Spinal cord (tissue), 10 donors: ENCODE measurements around the gene PARN. TPM values are rescaled to one million over a fixed set of nuclear protein-coding genes. Genes with fewer than 3 reads are reported as not detected.
A peak's percentile ranks its signal among the peaks of the same experiment; 100 is the strongest.
"Not testable (repeated sequence)": the region's sequence is repeated elsewhere in the genome, so short reads cannot be mapped to it uniquely, and the experiment has no call there.

ENCODE experiments used
- DNase-seq, 6 donors: peaks; one replicate each; pipeline versions ENCODE4 v3.0.0 to v3.0.0-alpha.2; 2013 to 2015; ENCODE audit warnings: low spot score in 6 of 6, low read depth in 4 of 6
- H3K27ac ChIP-seq: one replicate; pipeline ENCODE4 v1.5.1; 2013; ENCODE audit warnings: low read depth, low read length, control low read depth
- H3K27me3 ChIP-seq: one replicate; pipeline ENCODE4 v1.6.1; 2013; ENCODE audit warnings: low read length; ENCODE audit not compliant: control insufficient read depth, insufficient read depth
- H3K36me3 ChIP-seq: one replicate; pipeline ENCODE4 v1.6.1; 2013; ENCODE audit warnings: low read length; ENCODE audit not compliant: control insufficient read depth, insufficient read depth
- H3K4me1 ChIP-seq: one replicate; pipeline ENCODE4 v1.6.1; 2013; ENCODE audit warnings: low read length; ENCODE audit not compliant: control insufficient read depth, insufficient read depth
- H3K4me3 ChIP-seq: one replicate; pipeline ENCODE4 v1.5.1; 2013; ENCODE audit warnings: low read depth, low read length, control low read depth
- H3K9me3 ChIP-seq: one replicate; pipeline ENCODE4 v1.6.1; 2013; ENCODE audit warnings: low read length; ENCODE audit not compliant: control insufficient read depth, insufficient read depth
- WGBS: methylation state at CpG from one replicate; pipeline ENCODE4 v1.1.5; 2013; ENCODE audit warnings: missing lambda C conversion rate; ENCODE audit not compliant: insufficient coverage; 5-methylcytosine and 5-hydroxymethylcytosine counted together
- polyA plus RNA-seq, 2 donors: library from polyadenylated mRNA; unstranded; fragments of 120-200 nt; gene quantifications; one replicate each; pipeline ENCODE4 v1.2.1, GENCODE V29; 2013; ENCODE audit not compliant: insufficient read length in 2 of 2
- total RNA-seq, 2 donors: library from RNA; depleted of rRNA in 1 of 2; stranded (reverse); fragments of 120-200 nt in 1 of 2; fragments of >200 nt in 1 of 2; gene quantifications; one replicate each; pipeline versions ENCODE4 v1.2.3 to v1.2.4, GENCODE V29; 2013 to 2014
- donor health status: healthy.

PARN gene
- total and polyA plus RNA-seq, 4 donors = 23.5 to 33.6 (median 25.2) TPM

DNA sequence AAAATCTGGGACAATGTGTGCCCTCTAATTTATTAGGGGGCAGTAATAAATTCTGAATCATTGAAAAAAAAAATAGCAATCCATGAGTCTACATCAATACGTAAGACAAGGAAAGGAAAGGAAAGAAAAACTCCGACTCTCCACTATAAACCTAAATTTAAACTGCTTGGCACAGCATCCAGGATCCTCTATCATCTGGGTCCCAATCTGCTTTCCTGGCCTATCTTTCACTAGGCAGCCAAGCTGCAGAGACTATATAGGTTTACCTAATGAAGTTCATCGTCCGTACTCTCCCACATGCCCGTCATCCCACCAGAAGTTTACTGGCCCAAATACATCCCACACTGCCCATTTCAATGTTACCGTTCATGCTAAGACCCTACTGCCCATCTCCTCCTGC is 179.2 kb downstream of the PARN start:
- peak in 1 of 6 donors; percentile 72 for DNase-seq
- peaks cover 2% of the 10 kb centered on the region for H3K36me3 ChIP-seq
- peaks cover 3% of the 10 kb centered on the region for H3K4me1 ChIP-seq
- H3K9me3 ChIP-seq = no peaks in the 10 kb centered on the region
- H3K27ac ChIP-seq = no peak overlapping the region
- 95% methylated on average over 5 of the region's 6 CpGs for WGBS
- H3K27me3 ChIP-seq = no peaks in the 10 kb centered on the region
- H3K4me3 ChIP-seq = no peak overlapping the region

DNA sequence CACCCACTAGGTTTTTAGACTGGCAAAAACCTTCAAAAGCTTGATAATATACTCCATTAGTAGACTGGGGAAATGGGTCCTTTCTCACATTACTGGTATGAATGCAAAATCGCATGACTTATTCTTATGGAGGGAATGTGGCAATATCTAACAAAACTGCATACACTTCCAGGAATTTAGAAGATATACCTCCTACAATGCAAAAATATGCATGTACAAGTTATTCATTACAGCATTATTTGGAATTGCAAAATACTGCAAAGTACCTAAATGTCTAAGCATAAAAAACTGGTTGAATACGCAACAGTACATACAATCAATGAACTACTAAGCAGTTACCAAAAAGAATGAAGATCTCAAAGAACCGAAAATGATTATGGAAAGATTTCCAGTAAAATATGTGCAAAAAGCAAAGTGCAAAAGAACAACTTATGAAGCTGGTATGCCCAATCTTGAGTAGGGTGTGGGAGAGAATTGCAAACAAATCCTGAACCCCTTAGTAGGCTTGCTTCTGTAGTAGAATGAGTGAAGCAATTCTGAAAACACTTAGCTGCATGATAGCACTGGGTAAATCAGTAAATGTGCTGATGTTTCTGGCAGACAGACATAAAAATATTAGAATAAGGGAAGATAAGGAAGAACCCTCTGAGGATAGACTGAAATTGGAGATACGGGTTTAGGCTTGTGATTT is 180.1 kb downstream of the PARN start:
- no CpG with 5 or more reads among the region's 4 CpGs for WGBS
- no peaks in the 10 kb centered on the region for H3K27me3 ChIP-seq
- no peaks in the 10 kb centered on the region for H3K9me3 ChIP-seq
- H3K27ac ChIP-seq = no peak overlapping the region
- no peak for DNase-seq
- H3K4me3 ChIP-seq = no peak overlapping the region
- H3K4me1 ChIP-seq = peaks cover 3% of the 10 kb centered on the region
- peaks cover 2% of the 10 kb centered on the region for H3K36me3 ChIP-seq

DNA sequence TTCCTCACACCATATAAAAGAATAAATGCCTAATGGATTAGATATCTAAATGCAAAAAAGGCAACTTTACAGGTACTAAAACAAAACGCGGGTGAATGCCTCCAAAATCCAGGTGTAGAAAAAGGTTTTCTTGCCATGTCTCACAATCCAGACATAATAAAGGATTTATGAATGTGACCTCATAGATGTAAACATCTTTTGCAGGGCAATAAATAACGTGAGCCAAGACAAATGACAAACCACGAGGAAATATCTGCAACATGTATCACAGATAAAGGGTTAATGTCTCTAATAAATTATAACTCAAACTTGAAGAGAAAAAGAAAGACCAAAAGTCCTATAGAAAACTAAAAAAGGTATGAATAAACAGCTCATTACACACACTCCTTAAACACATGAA is 180.7 kb downstream of the PARN start:
- no CpG with 5 or more reads among the region's 4 CpGs for WGBS
- Histone ChIP-seq H3K4me3 (no peak overlapping the region), H3K27ac (no peak overlapping the region), H3K36me3 (peaks cover 2% of the 10 kb centered on the region), H3K27me3 (no peaks in the 10 kb centered on the region), H3K9me3 (no peaks in the 10 kb centered on the region), H3K4me1 (peaks cover 3% of the 10 kb centered on the region)
- DNase-seq = no peak

DNA sequence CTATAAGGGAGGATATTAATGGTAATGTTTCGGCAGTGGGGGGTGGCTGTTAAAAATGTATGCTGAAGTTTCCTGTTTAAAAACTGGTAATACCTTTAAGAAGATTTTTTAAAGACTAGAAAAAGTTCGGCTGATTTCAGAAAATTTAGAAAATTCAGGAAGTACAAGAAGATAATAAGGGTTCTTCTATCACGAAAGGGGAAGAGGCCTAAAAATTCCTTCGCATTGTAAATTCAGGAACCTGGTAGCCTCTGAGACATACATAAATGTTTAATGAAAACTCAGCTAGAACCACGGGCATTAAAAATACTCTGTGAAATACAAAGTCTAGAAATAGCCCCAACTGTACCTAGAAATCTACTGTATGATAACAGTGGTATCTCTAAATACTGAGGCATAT is 181.2 kb downstream of the PARN start:
- Histone ChIP-seq H3K9me3 (no peaks in the 10 kb centered on the region), H3K27ac (no peak overlapping the region), H3K27me3 (no peaks in the 10 kb centered on the region), H3K36me3 (peaks cover 2% of the 10 kb centered on the region), H3K4me3 (no peak overlapping the region), H3K4me1 (peaks cover 3% of the 10 kb centered on the region)
- WGBS = 89% methylated on average over 1 of the region's 5 CpGs
- no peak for DNase-seq

DNA sequence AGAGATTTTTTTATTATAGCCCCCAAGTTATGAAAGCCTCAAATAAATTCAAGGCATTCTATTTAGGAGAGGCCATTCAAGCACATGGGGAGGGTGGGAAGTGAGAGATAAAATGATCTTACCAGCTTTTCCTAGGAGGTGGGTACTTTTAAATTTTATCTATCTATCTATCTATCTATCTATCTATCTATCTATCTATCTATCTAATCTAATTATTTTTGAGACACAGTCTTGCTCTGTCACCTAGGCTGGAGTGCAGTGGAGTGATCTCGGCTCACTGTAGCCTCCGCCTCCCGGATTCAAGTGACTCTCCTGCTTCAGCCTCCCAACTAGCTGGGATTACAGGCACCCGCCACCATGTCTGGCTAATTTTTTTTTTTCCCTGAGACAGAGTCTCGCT is 182.3 kb downstream of the PARN start:
- Histone ChIP-seq H3K27me3 (no peaks in the 10 kb centered on the region), H3K9me3 (no peaks in the 10 kb centered on the region)
- WGBS = 97% methylated on average over 5 of the region's 5 CpGs

DNA sequence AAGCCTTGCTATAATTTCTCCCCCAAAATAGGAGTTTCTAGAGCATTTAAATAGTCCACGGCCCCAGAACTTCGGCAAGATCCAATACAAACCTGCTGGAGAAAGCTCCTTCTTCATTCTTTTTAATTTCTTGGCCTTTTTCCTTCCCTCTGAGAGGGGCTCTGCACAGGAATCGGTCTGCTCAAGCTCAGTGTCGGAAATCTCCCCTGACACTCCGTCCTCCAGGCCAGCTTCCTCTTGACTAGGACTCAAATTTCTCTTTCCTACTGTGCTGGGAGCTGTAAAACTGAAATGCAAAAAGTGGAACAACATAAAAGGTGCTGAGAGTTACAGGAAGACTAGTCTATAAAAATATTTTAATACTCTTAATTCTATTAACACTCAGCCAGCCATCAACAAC is 183.3 kb downstream of the PARN start:
- no peak overlapping the region for H3K27ac ChIP-seq
- WGBS = 81% methylated on average over 4 of the region's 5 CpGs

More for the DNA sequence above, 182.3 kb downstream of the PARN start:
- DNase-seq = no peak
- H3K27ac ChIP-seq = no peak overlapping the region
- H3K36me3 ChIP-seq = peaks cover 2% of the 10 kb centered on the region
- no peak overlapping the region for H3K4me3 ChIP-seq
- peaks cover 3% of the 10 kb centered on the region for H3K4me1 ChIP-seq

DNA sequence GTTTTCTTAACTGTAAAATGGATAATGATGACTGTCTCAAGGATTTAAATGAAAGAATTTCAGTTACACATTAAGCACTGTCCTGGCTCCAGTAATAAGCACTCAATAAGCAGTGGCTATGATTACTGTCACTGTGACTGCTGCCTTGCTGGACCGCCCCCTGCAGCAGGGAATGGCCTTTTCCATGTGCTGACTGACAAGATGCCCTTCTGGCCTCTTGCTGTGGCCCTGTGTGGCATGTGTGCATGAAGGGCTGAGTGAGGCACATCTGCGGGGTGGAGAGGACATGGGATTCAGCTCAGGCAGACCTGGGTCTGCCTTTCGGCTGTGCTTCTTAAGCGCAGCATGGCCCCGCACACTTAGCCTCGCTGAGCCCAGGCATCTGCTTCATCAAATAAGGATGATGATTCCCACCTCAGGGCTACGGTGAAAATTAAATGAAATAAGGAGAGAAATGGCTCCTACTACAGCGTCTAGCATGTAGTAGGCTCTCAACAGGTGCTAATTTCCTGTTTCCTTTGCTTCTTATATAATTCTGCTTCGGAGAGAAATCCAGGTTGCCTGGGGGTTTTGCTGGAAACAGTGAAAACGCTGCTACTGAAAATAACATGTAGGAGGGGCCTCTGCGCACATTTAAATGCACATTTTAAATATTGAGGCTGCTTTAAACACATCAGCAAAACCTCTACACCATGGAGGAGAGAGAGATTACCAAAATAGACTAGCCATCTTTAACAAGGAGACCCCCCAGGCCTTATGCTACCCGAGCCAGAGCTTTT is 183.9 kb downstream of the PARN start:
- Histone ChIP-seq H3K36me3 (peaks cover 2% of the 10 kb centered on the region), H3K9me3 (no peaks in the 10 kb centered on the region), H3K27ac (no peak overlapping the region), H3K27me3 (no peaks in the 10 kb centered on the region), H3K4me1 (peaks cover 3% of the 10 kb centered on the region), H3K4me3 (no peak overlapping the region)
- 89% methylated on average over 8 of the region's 12 CpGs for WGBS
- DNase-seq = peak in 2 of 6 donors; percentile 39 to 42

More for the DNA sequence above, 183.3 kb downstream of the PARN start:
- no peaks in the 10 kb centered on the region for H3K27me3 ChIP-seq
- DNase-seq = peak in 1 of 6 donors; percentile 12
- H3K4me3 ChIP-seq = no peak overlapping the region
- peaks cover 3% of the 10 kb centered on the region for H3K4me1 ChIP-seq
- no peaks in the 10 kb centered on the region for H3K9me3 ChIP-seq
- peaks cover 2% of the 10 kb centered on the region for H3K36me3 ChIP-seq

DNA sequence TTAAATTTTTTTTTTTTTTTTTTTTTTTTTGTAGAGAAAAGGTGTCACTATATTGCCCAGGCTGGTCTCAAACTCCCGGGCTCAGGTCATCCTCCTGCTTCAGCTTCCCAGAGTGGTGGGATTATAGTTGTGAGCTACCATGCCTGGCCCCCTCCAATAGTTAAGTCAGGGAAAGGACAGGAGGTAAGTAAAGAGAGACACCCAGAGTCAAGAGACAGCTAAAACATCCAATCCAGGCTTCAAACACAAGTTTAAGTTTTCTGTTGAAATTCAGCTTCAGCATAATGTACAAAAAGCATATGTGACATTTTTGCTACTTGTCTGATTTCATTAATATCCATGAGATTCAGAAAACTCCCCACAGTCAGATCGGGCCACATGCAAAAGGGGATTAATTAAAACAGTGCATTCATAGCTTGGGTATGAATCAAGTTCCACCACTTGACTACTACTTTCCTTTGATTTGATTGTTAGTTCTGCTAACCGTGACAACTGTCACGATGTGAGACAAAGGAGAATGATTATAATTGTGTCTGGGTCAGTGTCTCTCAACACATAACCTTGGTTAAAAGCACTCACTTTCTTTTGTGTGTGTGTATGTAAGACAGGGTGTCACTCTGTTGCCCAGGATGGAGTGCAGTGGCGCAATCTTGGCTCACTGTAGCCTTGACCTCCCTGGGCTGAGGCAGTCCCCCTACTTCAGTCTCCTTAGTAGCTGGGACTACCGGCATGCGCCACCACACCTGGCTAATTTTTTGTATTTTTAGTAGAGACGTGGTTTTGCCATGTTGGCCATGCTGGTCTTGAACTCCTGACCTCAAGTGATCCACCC is 184.9 kb downstream of the PARN start:
- WGBS = 86% methylated on average over 4 of the region's 8 CpGs
- H3K4me1 ChIP-seq = peaks cover 3% of the 10 kb centered on the region
- no peak overlapping the region for H3K27ac ChIP-seq
- H3K4me3 ChIP-seq = no peak overlapping the region
- no peak for DNase-seq
- H3K9me3 ChIP-seq = no peaks in the 10 kb centered on the region
- H3K27me3 ChIP-seq = no peaks in the 10 kb centered on the region
- peaks cover 2% of the 10 kb centered on the region for H3K36me3 ChIP-seq

DNA sequence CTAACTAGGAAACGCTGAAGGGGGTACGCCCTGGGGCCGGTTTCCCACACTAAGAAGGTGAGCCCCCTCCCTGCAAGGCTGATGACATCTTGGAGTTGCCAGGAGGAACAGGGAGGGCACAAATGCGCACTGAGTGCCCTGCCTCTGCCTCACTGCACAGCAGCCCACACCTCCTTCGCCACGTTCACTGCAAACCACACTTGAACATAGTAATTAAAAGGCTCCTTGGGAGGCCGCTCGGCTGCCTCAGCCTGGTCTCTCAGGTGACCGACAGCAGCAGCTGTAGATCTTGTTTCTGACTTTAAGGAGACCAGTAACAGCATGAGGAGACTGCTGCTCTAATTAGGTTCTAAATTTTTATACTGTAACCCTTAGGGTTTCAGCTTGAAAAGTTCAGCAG is 188.5 kb downstream of the PARN start:
- 51% methylated on average over 9 of the region's 9 CpGs for WGBS

More for the DNA sequence above, 188.5 kb downstream of the PARN start:
- not testable (repeated sequence) for H3K4me1 ChIP-seq, H3K27ac ChIP-seq, H3K9me3 ChIP-seq, H3K36me3 ChIP-seq, H3K4me3 ChIP-seq, H3K27me3 ChIP-seq
- peak in 1 of 6 donors; percentile 38 for DNase-seq
